GM18873 (cell line): ENCODE results near the gene NLRC5.
"Not testable (repeated sequence)": the region's sequence is repeated elsewhere in the genome, so short reads cannot be mapped to it uniquely, and the experiment has no call there.

Source experiments
- ATAC-seq: cut with Tn5 transposase; IDR thresholded peaks from one replicate; pipeline ENCODE4 v1.9.1; 2021; ENCODE audit warnings: mild to moderate bottlenecking, moderate library complexity, moderate number of reproducible peaks; ENCODE audit not compliant: unreplicated experiment, low FRiP score

NLRC5 gene

DNA sequence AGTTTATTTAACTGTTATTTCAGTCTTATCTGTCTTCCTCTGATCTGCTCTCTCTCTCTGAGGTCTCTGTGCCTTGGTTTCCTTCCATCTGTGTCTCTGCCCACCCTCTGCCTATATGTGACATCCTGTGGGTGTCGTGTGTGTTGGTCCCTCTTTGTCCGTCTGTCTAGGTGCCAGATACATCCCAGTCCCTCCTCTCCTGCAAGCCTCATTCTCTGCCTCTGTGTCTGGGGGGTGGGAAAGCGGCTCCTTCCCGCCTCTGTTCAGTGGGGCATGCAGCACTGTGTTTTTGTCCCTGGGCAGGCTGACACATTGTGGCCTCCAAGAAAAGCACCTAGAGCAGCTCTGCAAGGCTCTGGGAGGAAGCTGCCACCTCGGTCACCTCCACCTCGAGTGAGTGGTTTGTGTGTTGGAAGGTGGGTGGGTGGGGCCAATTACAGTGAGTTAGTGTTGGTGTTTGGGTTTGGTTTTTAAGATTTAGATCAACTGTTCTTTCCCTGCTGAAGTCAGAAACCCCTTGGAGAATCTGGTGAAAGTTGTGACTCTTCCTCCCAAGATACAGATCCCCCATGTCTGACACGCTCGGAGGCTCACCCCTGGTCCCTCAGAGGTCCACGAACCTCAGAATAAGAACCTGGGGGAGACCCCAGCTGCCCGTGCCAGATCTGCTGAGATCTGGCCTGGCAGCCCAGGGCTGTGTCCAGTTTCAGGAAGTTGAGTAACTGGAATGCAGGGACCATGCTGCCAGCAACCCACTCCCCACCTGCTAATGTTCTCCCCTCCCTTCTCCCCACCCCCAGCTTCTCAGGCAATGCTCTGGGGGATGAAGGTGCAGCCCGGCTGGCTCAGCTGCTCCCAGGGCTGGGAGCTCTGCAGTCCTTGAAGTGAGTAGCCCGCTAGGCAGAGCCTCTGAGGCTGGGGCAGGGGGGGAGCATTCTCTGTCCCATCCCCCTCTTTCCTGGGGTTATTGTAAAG is 52.1 kb downstream of the NLRC5 start:
- ATAC-seq, result peak; percentile 1

DNA sequence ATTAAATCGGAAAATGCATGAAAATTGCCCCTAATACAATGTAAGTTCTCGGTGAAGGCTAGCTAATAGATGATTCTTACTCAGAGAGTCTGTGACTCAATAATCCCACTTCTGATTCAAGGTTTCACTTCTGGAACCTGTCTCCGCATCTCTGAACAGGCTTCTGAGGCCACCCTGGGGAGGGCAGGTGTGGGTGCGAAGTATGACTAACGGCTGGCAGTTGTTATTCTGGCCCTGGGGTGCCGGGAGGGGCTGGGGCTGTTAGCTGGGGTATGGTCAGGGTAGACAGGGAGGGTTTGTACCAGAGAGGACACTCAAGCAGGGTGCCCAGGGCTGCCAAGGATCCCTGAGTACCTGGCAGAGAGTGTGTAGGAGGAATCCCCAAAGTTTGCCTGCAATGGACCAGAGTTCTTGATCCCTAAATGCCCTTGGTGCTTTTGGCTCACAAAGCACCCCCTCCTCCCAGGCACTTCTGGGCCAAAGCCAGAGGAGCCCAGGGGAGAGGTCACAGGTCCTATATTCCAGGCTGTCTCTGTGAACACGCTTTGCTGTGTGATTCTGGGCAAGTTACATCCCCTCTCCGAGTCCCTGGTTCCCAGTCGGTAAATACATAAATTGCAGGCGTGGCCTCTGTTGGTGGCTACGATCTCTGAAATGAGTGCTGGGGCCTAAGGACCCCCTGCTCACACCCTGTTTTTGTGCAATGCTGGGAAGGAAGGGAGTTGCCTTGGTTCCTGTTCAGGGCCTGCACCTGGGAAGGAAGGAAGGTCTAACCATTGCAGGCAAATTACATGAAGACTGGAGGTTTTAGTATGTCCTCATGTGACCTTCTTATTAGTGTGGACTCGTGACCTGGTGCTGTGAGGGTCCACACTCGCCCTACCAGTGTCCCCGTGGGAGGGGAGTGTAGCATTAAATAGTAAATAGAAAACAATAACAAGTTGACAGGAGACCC is 53.1 kb downstream of the NLRC5 start:
- ATAC-seq, result peak; percentile 54

GRCh38 chr16:57043248-57043647 is 53.9 kb downstream of the NLRC5 start:
- ATAC-seq, result no peak

GRCh38 chr16:57044931-57045693 is 55.8 kb downstream of the NLRC5 start:
- ATAC-seq, result no peak

GRCh38 chr16:57045694-57046381 is 56.5 kb downstream of the NLRC5 start:
- no peak for ATAC-seq

GRCh38 chr16:57048095-57048494 is 58.7 kb downstream of the NLRC5 start:
- no peak for ATAC-seq

- no peak for ATAC-seq
Measured at GRCh38 chr16:57049678-57050077, 60.3 kb downstream of the NLRC5 start.

GRCh38 chr16:57051696-57052228 is 62.4 kb downstream of the NLRC5 start:
- ATAC-seq, result no peak

DNA sequence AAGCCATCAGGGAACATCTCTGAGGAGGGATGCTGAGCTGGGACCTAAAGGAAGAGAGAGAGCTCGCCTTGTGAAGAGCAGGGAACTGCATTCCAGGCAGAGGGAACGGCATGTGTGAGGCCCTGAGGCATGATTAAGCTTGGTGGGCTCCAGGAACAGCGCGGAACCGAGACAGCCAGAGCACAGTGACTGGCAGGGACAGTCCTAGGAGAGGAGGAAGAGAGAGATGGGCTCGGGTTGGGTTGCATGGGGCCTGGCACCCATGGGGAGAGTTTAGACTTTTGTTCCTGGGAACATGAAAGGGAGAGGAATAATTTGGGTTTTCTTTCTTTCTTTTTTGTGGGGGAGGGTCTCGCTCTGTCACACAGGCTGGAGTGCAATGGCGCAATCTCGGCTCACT is 63.8 kb downstream of the NLRC5 start:
- no peak for ATAC-seq

DNA sequence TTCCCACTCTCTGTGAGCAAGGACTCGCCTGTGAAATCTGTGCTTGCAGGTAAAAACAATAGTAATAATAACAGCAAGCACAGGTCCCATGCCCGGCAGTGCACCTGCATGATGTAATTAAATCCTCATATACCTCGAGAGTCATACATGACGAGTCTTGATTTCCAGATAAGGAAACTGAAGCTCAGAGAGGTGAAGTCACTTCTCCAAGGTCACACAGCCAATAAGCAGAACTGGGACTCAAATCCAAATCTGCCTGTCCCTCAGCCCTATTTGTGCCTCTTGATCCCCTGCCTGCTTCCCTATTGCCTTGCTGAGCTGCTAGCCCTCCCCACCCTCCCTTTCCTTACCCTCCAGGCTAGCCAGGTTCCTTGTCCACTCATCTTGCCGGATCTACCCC is 65.0 kb downstream of the NLRC5 start:
- no peak for ATAC-seq

- no peak for ATAC-seq
Measured at GRCh38 chr16:57054771-57055170, 65.4 kb downstream of the NLRC5 start.

DNA sequence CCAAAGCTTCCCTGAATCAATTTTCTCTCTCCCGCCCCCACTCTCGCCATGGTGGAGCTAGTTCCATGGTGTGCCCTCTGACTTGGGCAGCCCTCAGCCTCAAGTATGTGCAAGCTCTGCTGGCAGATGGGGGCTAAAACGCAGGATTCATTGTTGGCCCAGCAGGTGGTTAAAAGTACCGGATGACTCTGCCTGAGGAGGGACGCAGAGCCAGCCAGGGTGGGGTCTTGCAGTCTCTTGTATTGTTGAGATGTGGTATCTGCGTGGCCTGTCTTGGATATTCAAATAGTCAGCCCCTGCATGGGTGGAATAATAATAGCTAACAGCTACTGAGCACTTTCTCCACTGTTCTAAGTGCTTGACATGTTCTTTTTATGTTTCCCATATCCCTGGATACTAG is 66.3 kb downstream of the NLRC5 start:
- no peak for ATAC-seq

DNA sequence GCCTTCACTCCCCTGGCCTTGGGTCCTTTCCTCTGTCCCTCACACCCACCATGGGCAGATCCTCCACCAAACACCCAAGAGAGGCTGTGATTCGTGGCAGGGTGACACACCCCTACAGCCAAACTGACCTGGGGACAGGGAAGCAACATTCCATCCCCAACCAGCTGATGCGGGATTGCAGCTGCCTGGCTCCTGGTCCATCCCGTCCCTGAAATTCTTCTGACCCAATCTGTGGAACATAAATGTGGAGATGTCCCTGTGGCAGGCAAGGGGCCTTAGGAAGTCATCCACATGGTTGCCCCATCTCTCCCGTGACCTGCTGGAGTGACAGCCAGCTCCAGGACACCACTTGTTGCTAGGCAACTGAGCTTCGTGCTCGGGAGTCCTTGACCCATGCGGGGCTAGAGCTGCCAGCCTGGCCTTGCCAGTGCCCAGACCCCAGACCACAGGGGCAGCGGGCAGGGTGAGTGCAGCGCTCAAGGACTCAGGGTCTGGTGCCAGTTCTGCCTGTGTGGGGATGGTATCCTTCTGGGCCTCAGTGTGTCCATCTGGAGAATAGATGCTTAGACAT is 69.0 kb downstream of the NLRC5 start:
- no peak for ATAC-seq

DNA sequence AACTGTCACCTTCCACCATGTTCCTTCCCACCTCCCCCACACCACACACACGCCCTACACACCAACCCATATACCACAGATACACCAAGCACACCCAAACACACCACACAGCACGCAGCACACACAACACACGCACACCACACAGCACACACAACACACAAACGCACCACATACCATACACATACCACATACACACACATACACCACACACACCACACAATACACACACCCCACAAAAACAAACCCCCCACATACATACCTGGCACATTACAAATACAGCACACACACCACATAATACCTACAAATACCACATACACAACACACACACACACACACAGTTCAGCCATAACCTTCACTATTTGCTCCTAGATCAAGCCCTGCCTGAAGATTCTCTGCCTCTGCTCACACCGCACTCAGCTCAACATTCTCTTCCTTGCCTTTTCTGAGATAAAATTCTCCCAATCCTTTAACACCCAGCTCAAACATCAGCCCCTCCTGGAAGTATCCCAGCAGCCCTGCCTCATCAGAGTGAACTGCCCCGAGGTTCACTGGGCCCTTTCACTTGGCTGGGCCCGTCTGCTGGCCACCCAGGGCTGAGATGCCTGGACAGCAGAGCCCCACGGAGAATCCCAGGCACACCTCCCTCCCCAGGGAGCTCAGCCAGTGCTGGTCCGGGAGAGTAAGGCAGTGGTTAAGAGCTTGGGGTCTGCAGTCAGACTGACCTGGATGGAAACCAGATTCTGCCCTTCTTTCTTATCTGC is 71.1 kb downstream of the NLRC5 start:
- no peak for ATAC-seq

- no peak for ATAC-seq
Measured at GRCh38 chr16:57061084-57061905, 71.9 kb downstream of the NLRC5 start.

DNA sequence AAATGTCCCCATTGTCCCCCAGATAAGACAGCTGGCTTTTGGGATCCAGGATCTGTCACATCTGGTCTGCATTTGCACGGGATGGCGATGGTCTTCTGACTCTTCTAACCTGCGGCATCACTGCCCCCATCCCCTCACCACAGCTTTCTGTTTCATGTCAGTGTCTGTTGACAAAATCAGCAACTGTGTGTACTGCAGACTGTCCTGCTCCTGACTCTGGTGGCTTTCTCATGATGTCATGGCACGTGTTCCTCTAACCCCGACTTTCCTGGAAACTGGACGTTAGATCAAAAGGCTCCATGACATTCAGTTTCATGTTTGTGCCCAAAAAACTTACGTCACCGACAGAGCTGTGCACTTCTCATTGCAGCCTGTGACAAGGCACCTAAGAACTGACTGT is 73.0 kb downstream of the NLRC5 start:
- ATAC-seq, result no peak

DNA sequence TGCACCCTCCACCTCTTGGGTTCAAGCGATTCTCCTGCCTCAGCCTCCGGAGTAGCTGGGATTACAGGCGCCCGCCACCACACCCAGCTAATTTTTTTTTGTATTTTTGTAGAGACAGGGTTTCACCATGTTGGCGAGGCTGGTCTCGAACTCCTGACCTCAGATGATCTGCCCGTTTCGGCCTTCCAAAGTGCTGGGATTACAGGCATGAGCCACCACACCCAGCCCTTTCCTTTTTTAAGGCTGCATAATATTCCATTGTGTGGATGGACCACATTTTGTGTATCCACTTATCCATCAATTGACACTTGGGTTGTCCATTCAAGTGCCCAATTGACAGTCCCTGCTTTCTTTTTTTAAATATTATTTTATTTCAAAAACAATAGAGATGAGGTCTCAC is 73.8 kb downstream of the NLRC5 start:
- not testable (repeated sequence) for ATAC-seq

DNA sequence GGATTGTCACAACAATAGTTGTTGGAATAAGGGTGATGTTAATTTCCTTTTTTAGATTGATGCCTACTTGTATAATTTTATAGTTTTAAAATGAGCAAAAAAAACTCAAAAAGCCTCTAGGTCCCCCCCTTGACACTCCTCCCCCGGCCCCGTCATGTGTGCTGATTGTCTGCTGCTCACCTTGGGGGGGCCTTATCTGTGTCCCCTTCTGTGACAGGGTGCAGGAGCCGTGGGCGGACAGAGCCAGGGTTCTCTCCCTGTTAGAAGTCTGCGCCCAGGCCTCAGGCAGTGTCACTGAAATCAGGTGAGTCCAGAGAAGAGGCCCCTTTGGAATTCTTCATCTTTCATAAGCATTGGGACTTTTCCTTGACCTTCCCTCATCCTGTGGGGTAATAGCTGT is 75.6 kb downstream of the NLRC5 start:
- ATAC-seq, result no peak
